Activated CD8-positive, alpha-beta T cell treated with anti-CD3 and anti-CD28 coated beads for 36 hours (primary cell): ENCODE data around the gene EPB41. TPM values are rescaled to one million over a fixed set of nuclear protein-coding genes. Genes with fewer than 3 reads are reported as not detected.

Experiments
- ATAC-seq: fragments of 200-7000 bp; cut with Tn5 transposase; one replicate; pipeline ENCODE4 v1.10.0; 2021; ENCODE audit warnings: mild to moderate bottlenecking, moderate library complexity
- CTCF ChIA-PET: fragments of 350-600 bp; sonication (Branson Sonifier 250); formaldehyde crosslinking; loops from one replicate; lab custom pipeline; 2021; ENCODE audit warnings: antibody characterized with exemption; lab: Charles Lee
- POLR2A ChIA-PET: fragments of 350-600 bp; sonication (Branson Sonifier 250); formaldehyde crosslinking; loops from one replicate; lab custom pipeline; 2021; ENCODE audit warnings: antibody characterized with exemption; lab: Charles Lee
- DNase-seq: peaks from one replicate; pipeline ENCODE4 v3.0.0-alpha.2; 2020
- H3K27ac Mint-ChIP-seq: one replicate; pipeline ENCODE4 v1.8.0; 2021; ENCODE audit warnings: mild to moderate bottlenecking, mixed read lengths
- H3K27me3 Mint-ChIP-seq: one replicate; pipeline ENCODE4 v1.8.0; 2021; ENCODE audit warnings: mixed read lengths
- H3K36me3 Mint-ChIP-seq: one replicate; pipeline ENCODE4 v1.8.0; 2021; ENCODE audit warnings: low read depth, mixed read lengths
- H3K4me1 Mint-ChIP-seq: one replicate; pipeline ENCODE4 v1.8.0; 2021; ENCODE audit warnings: low read depth, mixed read lengths
- H3K4me3 Mint-ChIP-seq: one replicate; pipeline ENCODE4 v1.8.0; 2021; ENCODE audit warnings: mild to moderate bottlenecking, moderate library complexity, mixed read lengths
- H3K9me3 Mint-ChIP-seq: one replicate; pipeline ENCODE4 v1.8.0; 2021; ENCODE audit warnings: mixed read lengths
- intact Hi-C: fragments of 100-400 bp; cut with micrococcal nuclease; formaldehyde crosslinking; loops from one replicate; pipeline ENCODE4 v1.10.0; 2022
- total RNA-seq, 2 experiments: library from RNA; stranded (reverse); gene quantifications; one replicate each; pipeline ENCODE4 v1.2.3, GENCODE V29; 2021
- TF ChIP-seq, protein P1 (sequence below): fragments of 200-600 bp; IDR thresholded peaks from one replicate; pipeline ENCODE4 v1.8.0; 2022; ENCODE audit warnings: antibody characterized with exemption, mild to moderate bottlenecking

EPB41 gene
- total RNA-seq, 2 experiments from 2014 or later: 74.9 to 80.3 TPM

DNA sequence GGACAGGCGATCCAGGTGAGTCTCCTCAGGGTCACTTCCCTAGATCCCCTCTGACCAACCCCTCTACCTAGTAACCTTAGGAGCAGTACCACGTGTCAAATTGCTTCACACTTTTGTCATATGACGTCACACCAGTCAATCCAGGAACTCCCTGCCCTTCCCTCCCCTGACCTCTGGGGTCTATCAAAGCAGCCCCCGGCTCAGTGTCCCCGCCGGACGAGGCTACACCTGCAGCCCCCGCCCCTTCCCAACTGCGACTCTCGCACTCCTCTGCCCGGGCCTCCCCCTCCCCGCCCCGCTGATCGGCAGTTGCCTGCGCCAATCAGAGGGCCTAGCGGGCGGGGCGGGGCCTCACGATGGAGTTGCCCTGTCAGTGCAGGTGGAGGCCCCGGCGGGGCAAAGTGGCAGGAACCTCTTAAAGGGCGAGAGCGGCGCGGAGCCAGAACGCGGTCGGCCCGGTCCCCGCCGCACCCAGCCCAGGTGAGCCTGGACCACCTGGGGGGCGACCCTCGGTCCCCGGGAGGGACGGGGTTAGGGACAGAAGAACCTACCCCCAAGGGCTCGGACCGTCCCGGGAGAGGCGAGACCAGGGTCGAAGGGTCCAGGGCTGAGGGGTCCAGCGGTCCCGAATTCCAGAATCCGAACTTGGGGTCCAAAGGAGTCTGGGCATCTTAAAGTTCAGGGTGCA is 27.5 kb upstream of the EPB41 start:
- TF ChIP-seq, protein P1, sequence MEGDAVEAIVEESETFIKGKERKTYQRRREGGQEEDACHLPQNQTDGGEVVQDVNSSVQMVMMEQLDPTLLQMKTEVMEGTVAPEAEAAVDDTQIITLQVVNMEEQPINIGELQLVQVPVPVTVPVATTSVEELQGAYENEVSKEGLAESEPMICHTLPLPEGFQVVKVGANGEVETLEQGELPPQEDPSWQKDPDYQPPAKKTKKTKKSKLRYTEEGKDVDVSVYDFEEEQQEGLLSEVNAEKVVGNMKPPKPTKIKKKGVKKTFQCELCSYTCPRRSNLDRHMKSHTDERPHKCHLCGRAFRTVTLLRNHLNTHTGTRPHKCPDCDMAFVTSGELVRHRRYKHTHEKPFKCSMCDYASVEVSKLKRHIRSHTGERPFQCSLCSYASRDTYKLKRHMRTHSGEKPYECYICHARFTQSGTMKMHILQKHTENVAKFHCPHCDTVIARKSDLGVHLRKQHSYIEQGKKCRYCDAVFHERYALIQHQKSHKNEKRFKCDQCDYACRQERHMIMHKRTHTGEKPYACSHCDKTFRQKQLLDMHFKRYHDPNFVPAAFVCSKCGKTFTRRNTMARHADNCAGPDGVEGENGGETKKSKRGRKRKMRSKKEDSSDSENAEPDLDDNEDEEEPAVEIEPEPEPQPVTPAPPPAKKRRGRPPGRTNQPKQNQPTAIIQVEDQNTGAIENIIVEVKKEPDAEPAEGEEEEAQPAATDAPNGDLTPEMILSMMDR: no peak
- Mint-ChIP-seq H3K4me1 (peaks cover 52% of the 10 kb centered on the region), H3K4me3 (peak overlapping the region; percentile 86), H3K27ac (peak overlapping the region; percentile 98), H3K36me3 (no peaks in the 10 kb centered on the region), H3K27me3 (no peaks in the 10 kb centered on the region), H3K9me3 (no peaks in the 10 kb centered on the region)
- CTCF ChIA-PET: interaction anchor here (0.9 to 13.1 kb wide), 5 partner anchors 9 to 316 kb away, joined by 3 to 465 read pairs (median 3); no protein-coding TSS in a partner anchor
- DNase-seq (peak; percentile 92), ATAC-seq (peak; percentile 76)
- intact Hi-C loops: no loop called here
- POLR2A ChIA-PET: interaction anchor here (0.8 to 1.3 kb wide), 7 partner anchors 27 to 381 kb away, joined by 3 to 6 read pairs (median 3); partner anchors contain the start of gene RCC1

DNA sequence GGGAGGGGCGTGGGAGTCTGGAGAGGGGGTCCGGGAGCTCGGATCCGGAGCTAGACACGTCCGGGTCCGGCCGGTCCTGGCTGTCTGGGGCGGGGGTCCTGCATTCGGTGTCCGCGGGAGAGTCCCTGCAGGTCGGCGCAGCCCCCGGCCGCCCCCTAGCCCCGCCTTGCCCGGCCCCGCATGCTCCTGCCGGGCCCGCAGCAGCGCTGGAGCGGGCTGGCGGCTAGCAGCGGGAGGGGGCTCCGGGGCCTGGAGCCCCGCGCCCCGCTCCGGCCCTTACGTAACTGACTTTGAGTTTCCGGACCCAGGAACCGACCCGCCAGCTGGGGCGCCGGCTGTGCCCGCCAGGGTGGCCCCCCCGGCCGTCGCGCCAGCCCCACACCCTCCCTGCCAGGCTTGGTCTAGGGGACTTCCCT is 26.9 kb upstream of the EPB41 start:
- H3K27me3 Mint-ChIP-seq: no peaks in the 10 kb centered on the region
- ChIA-PET POLR2A (interaction anchor here (1.0 to 1.3 kb wide), 5 partner anchors 26 to 381 kb away, joined by 3 to 6 read pairs (median 3); partner anchors contain the start of gene RCC1), CTCF (interaction anchor here (0.9 to 1.7 kb wide), 3 partner anchors 11 to 146 kb away, joined by 4 to 8 read pairs (median 6); no protein-coding TSS in a partner anchor)
- TF ChIP-seq, protein P1: no peak
- H3K27ac Mint-ChIP-seq: peak overlapping the region; percentile 98
- peaks cover 51% of the 10 kb centered on the region for H3K4me1 Mint-ChIP-seq
- no peaks in the 10 kb centered on the region for H3K9me3 Mint-ChIP-seq
- ATAC-seq (no peak), DNase-seq (peak; percentile 43)
- H3K4me3 Mint-ChIP-seq: peak overlapping the region; percentile 86
- no peaks in the 10 kb centered on the region for H3K36me3 Mint-ChIP-seq
- intact Hi-C loops: no loop called here

DNA sequence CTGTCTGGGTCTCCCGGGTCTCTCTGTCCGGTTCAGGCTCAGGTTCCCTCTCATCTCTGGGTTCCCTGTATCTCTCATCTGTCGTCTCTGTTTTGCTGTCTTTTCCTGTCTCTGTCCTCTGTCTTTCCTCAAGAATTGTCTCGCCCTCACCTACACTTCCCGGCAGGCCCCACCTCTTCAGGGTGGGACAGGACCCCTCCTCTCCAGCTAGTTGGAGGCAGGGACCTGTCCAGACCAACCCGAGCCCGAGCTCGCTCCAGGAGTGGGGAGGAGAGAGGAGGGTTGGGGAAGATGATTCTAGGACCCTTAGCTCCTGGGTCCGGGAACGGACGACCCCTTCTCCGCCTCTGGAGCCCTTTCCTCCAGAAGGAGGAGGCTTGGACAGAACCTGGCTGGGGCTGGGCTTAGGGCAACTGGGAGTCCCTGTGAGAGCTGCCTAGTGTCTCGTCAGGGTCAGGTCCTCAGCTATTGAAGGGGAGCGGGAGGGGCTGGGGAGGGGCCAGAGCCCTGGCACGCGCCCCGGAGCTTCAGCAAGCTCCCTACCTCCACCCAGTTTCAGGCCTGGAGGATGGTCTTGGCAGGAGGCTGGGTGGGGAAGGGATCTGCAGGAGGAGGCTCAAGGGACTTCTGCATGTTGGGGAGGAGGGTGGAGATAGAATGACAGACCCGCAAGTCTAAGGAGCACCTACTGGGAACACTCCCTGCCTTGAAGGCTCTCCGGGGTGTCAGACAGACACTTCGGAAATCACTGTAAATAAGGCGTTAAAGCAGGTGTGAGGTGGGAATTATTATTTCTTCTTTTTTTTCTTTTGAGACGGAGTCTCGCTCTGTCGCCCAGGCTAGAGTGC is 26.3 kb upstream of the EPB41 start:
- no peaks in the 10 kb centered on the region for H3K36me3 Mint-ChIP-seq
- H3K27ac Mint-ChIP-seq: peak overlapping the region; percentile 78
- ATAC-seq (no peak), DNase-seq (no peak)
- POLR2A ChIA-PET: interaction anchor here (1.0 to 1.3 kb wide), 7 partner anchors 22 to 382 kb away, joined by 3 to 6 read pairs (median 3); partner anchors contain the start of gene RCC1
- CTCF ChIA-PET: interaction anchor here (0.9 to 1.7 kb wide), 3 partner anchors 11 to 146 kb away, joined by 4 to 8 read pairs (median 6); no protein-coding TSS in a partner anchor
- intact Hi-C loops: no loop called here
- peaks cover 50% of the 10 kb centered on the region for H3K4me1 Mint-ChIP-seq
- H3K9me3 Mint-ChIP-seq: no peaks in the 10 kb centered on the region
- no peaks in the 10 kb centered on the region for H3K27me3 Mint-ChIP-seq
- TF ChIP-seq, protein P1: no peak
- H3K4me3 Mint-ChIP-seq: peak overlapping the region; percentile 86

- Mint-ChIP-seq H3K4me3 (peak overlapping the region; percentile 2), H3K9me3 (no peaks in the 10 kb centered on the region), H3K4me1 (peaks cover 53% of the 10 kb centered on the region), H3K27ac (no peak overlapping the region), H3K27me3 (no peaks in the 10 kb centered on the region), H3K36me3 (no peaks in the 10 kb centered on the region)
- DNase-seq (no peak), ATAC-seq (no peak)
- TF ChIP-seq, protein P1: no peak
- intact Hi-C loops: no loop called here
- ChIA-PET POLR2A (interaction anchor here (1.0 to 1.3 kb wide), 3 partner anchors 11 to 47 kb away, joined by 3 read pairs; no protein-coding TSS in a partner anchor), CTCF (interaction anchor here (1.0 kb wide), 2 partner anchors 25 to 145 kb away, joined by 3 to 5 read pairs; no protein-coding TSS in a partner anchor)
Observed at GRCh38 chr1:28888915-28889314, 25.5 kb upstream of the EPB41 start.
